HG03354 (cell line): ENCODE data around the gene PRR36.
A peak's percentile ranks its signal among the peaks of the same experiment; 100 is the strongest.

Experiments used
- ATAC-seq: cut with Tn5 transposase; IDR thresholded peaks from one replicate; pipeline ENCODE4 v1.9.1; 2021; ENCODE audit warnings: mild to moderate bottlenecking; ENCODE audit not compliant: unreplicated experiment, poor library complexity, severe bottlenecking

PRR36 gene

DNA sequence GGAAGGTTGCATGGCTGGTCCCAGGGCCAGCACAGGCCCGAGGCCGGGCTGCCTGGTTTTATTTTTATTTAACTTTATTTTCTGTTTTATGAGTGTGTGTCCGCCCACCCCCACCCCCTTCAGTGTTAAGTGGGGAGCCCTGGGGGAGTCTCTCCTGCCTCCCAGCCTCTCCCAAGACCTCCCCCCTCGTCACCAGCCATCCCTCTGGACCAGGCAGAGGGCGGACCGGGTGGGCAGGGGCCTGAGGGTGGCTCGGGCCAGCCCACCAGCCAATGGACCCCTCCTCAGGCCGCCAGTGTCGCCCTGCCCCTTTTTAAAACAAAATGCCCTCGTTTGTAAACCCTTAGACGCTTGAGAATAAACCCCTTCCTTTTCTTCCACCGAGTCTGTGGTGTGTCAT is 39.9 kb upstream of the PRR36 start:
- ATAC-seq = no peak

DNA sequence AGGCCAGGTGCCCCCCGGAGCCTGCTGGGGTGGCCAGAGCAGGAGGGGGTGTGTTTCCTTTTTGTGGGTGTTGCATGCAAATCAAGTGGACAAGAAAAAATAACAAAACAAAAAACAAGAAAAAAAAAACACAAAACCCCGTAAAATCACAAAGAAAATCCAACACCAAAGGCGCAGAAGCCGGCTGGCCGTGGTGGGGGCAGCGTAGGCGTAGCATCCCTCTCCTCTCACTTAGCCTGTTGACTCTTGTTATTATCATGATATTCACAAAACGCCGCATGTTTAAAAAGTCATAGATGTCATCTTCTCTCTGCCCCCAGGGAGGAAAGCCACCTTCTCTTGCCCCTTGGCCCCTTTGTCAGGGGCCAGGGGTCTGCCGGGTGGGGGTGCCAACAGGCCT is 39.5 kb upstream of the PRR36 start:
- no peak for ATAC-seq

DNA sequence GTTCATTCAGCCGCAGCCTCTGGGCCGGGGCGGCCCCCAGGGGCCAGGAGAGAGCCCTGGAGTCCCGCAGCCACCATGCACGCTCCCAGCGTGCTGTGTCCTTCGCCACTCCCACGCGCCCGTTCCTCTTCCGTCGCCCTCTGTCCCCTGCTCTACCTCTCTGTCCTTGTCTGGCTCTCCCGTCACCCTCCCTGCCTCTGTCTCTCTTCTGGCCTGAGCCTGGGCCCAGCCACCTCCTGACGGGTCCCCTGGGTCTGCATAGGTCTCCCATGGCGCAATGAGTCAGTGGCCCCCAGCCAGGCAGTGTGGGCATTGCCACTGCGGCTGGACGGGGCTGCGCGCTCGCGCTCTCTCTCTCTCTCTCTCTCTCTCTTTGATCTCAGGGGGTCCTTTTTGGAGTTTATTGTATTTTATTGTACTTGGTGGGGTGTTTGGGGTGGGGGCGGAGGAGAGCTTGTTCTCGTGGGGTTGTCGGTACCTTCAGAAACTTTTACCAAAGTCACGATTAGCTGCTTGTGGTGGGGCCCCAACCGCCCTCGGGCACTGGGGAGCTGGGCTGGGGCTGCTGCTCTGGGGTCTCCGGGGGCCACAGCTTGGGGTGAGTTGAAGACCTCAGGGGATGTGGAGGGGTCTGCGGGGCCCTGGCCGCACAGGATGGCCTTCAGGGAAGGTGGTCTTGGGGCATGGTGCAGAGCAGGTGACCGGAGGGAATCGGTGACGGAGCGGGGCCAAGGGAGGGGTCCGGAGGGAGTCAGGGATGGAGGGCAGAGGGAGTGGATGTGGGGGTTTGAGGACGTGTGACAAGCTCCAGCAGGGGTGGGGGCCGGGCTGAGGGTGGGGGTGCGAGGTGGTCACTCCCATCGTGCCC is 38.7 kb upstream of the PRR36 start:
- no peak for ATAC-seq

DNA sequence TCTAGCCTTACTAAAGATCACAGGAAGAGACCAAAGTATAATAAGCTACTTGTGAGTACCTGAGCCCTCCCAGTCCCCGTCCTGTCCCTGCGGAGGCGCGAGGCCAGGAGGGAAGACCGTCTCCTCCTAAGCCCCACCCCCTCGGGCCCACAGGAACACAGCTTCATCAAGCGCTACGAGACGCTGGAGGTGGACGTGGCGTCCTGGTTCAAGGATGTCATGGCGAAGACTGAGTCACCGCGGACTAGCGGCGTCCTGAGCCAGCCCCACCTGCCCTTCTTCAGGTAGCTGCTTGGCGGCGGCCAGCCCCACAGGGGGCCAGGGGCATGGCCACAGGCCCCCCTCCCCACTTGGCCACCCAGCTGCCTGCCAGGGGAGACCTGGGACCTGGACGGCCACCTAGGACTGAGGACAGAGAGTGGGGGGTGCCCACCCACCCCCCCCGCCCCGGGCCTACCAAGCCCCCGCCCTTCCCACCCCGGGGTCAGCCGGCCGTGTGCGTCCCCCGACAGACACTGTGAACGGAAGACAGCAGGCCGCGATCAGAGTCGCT is 38.0 kb upstream of the PRR36 start:
- ATAC-seq = no peak

DNA sequence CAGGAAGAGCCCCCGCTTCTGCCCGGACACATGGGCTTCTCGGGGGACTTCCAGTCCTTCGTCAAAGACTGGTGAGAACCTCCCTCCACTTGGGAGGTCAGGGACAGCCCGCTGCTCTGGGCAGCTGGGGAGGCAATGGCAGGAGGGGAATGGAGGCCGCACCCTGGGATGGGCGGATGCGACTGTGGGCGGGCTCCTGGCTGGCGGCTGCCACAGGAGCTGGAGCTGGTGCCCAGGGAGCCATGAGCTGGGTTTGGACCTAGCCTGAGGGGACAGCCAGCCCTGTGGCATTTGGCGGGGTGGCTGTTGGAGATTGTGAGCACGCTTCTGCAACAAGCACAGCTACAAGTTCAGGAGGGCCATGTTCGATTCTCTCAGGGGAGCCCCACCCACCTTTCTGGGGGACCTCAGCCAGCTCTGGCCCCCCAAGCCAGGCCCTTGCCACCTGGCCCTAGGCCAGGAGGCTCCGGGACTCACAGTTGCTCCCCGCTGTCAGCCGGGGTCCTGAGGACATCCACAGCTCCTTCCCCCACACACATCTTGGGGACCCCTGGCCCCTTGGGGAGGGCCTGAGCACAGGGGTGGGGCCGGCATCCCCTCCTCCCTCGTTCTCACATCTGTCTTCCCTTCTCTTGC is 37.4 kb upstream of the PRR36 start:
- ATAC-seq = no peak

DNA sequence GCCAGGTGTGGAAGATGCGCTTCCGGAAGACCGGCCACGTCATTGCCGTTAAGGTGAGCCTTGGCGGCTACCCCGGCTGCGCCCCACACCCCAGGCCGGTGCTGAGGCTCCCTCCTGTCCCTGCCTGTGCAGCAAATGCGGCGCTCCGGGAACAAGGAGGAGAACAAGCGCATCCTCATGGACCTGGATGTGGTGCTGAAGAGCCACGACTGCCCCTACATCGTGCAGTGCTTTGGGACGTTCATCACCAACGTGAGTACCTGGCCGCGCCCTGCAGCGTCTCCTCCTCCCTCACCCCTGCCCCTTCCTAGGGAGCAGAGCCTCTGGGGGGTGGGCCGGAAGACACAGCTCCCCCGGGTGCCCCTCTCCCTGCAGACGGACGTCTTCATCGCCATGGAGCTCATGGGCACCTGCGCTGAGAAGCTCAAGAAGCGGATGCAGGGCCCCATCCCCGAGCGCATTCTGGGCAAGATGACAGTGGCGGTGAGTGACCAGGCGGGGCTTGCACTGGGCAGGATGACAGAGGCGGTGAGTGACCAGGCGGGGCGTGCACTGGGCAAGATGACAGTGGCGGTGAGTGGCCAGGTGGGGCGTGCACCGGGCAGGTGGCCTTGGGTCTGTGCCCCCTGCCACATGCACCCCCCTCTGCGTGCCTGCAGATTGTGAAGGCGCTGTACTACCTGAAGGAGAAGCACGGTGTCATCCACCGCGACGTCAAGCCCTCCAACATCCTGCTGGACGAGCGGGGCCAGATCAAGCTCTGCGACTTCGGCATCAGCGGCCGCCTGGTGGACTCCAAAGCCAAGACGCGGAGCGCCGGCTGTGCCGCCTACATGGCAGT is 36.4 kb upstream of the PRR36 start:
- no peak for ATAC-seq

DNA sequence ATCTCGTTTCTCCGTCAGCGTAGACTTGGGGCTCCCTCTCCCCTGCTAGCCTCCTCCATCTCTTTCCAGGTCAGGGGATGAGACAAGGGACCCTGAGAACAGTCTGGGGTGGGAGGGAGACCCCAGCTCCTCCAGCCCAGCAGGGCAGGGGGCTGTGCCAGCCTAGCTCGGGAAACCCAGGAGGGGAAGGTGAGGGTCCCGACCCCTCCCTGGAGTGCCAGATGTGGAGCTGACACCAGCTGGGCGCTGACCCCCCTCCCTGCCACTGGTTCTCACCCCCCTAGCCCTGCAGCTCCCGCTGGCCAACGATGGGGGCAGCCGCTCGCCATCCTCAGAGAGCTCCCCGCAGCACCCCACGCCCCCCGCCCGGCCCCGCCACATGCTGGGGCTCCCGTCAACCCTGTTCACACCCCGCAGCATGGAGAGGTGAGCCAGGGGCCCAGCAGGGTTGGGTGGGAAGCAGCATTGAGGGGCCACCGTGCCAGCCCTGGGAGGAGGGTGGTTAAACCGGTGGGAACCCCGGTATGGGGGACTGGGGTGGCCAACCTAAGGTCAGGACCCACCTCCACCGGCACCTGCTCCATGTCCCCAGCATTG is 35.4 kb upstream of the PRR36 start:
- ATAC-seq = no peak

DNA sequence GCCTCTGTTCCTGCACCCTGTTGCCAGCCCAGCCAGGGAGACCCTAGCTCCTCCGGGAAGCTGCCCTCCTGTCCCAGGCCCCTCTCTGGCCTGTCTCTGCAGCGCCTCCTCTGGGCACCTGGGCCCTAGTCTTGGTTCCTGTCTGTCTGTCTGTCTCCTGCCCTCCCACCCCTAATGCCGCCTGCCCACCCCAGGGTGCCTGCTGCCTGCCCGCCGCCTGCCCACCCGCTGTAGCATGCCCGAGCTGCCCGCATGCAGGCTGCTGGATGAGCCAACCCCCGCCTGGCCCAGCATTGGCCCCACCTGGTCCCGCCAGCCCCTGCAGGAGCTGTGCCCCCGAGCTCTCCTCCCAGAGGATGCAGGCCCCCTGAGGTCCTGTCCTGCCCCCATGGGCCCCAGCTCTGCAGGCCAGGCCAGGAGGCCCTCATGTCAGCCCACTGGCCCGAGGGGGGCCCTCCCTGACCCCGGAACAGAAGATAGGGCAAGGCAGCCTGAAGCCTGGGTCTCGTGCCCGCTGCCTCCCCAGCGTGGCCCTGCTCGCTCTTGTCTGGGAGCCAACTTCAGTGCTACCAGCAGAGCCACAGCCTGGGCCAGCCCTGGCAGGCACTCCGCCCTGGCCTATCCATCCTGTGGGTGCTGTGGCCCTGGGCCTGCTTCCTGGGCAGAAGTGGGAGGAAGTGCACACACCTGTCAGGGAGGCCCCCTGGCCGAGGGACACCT is 34.7 kb upstream of the PRR36 start:
- no peak for ATAC-seq

DNA sequence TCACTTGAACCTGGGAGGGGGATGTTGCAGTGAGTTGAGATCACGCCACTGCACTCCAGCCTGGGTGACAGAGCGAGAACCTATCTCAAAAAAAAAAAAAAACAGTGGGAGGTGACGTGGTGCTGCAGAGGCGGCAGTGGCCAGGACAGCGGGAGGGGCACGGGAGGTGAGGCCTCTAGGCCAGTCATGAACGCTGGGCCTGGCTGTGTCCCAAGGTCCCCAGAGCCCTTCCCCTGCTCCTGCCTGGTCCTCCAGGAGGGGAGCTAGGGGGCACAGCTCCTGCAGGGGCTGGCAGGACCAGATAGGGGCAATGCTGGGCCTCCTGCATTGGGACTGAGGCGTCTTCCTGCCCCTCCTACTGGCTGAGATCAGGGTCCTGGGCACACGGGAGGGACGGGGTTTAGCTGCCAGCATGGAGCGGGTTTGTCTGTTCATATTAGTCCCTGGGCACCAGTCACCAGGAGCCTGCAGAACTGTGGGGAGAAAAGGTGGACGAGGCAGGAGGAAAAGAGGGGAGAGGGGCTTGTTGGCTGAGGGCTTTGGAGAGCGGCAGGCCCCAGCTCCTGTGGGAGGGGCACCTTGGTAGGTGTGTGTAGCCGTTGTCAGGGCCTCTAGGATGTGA is 34.0 kb upstream of the PRR36 start:
- no peak for ATAC-seq

DNA sequence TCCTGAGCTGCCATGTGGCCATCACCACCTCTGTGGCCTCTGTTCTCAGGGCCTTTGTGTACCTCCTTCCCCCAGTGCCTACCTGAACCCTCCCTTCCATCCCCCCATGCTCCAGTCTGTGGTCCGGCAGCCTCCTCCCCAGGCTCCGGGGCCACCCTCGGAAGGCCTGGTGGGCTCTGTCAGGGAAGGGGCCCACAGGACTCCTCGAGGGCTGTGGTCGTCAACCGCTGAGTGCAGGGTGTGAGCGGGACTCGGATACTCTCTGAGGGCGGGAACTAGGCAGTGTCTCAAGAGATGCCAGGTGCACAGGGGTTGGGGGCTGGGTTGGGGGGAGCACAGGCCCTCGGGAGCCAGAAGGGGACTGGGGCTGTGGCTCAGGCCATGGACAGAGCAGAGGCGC is 33.4 kb upstream of the PRR36 start:
- no peak for ATAC-seq

DNA sequence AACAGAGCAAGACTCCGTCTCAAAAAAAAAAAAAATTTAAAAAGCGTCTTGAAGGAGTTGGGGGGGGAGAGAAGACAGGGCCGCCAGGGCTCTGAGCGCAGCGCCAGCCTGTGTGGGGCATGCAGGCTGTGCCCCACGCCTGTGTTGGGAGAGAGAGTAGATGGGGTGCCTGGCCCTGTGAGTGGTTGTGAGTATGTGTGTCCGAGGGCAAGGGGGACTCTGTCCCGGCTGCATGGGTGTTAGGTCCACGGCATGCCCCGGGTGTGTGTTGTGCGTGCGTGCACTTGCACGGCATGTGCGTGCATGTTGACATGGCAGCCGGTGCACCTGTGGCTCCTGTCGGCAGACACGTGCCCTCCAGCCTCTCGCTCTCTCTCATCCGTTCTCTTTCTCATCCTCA is 32.9 kb upstream of the PRR36 start:
- no peak for ATAC-seq

DNA sequence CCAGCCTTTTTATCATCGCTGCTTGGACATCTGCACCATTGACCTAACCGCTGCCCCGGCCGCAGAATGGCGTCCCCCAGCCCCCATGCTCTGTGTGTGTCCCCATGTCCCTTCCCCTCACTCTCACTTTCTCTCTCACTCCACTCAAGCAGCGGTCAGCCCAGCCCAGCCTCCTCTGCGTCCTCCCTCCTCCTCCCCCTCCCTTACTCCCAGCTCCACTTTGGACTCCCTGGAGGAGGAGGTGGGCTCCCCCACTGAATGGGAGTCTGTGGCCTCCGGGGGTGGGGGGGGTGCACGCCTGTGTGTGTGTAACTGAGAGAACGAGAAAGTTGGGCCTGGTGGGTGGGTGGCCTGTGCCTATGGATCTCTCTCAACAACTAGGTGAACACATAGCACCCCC is 31.7 kb upstream of the PRR36 start:
- no peak for ATAC-seq

DNA sequence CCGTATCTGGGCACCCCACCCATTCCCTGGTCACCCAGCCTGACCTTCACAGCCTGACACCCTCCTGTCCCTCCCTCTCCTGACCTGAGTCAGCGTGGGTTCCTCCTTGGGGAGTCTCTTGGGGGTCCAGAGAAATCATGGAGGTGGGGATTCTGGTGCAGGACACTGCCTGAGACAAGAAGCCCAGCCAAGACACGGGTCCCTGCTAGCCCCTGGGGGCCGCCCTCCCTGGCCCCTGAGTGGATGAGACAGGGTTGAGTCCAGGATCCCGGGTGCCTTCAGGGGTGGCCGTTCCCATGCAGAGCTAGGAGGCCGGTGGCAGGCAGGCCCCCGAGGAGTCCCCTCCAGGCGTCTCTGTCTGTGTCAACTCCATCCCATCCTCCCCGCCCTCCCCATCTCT is 31.1 kb upstream of the PRR36 start:
- ATAC-seq = no peak

DNA sequence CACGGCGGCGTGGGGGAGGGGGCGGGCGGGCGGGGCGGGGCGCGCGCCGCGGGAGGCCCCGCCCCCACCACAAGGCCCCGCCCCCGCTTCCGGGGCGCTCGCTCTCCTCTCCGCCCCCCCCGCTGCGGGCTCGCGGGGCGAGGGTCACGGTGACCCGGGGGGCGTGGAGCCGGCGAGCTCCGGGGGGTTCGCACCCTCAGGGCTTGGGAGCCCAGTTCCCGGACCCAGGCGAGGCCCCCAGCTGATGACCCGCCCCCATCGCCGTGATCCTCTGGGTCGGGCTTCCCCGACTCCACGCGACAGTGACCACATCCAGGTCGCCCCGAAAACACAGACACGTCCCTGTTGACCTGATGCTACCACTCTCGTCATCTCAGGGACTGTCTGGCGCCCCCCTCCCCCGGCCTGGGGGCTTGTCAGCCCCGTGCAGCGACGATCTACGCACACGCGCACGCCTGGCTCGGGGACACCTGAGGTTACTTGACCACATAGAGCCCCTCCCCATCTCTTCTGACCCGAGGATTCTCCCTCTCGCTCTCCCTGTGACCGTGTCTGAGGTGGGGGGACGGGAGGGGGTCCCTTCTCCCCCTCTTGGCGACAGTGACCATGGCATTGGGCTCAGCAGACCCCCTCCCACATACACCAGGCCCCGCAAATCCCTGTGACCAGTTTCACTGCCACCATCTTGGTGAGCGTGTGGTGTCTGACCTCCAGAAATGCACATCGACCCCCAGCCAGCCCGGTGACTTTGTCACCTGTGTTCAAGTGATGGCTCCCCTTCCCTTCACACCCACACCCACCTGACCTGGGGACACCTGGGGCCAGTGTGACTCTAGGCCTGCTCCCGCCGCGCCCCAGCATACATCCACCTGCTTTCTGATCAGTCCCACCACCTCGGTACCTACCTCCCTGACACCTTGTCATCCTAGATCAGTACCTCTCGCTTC is 30.2 kb upstream of the PRR36 start:
- peak; percentile 31 for ATAC-seq

DNA sequence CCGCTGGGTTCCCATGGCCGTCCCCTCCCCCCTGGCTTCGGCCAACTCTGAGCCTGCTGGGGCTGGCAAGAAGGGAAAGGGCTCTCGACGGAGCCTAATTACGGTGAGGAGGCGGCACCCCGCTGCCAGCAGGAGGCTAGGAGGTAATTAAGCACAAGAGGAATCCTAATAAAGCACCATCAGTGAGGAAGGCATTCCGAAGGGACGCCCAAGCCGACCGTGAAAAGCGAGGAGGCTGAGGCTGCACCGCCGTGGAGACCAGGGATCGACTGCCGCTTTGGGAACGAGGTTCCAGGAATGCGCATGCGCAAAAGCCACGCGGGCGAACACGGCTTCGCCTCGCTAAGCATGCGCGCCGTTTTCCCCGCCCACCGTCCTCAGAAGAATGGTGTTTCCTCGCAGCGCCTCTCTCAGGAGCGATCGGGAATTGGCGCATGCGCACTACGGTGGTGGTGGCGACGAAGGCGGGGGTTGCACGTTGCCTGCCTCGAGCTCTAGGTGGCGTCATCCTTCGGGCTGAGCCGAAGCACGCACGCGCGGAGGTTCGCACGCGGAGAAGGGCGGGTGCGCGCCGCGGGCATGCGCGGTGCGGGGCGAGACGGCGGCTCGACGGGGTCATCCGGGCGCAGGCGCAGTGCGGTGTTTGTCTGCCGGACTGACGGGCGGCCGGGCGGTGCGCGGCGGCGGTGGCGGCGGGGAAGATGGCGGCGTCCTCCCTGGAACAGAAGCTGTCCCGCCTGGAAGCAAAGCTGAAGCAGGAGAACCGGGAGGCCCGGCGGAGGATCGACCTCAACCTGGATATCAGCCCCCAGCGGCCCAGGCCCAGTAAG is 29.3 kb upstream of the PRR36 start, which contains the start of gene MAP2K7:
Gene MAP2K7 (plus strand): TSS at position 634 of the 830 bp plus-strand sequence. CDS start 68 bp downstream, at position 702.
- ATAC-seq = peak; percentile 87

DNA sequence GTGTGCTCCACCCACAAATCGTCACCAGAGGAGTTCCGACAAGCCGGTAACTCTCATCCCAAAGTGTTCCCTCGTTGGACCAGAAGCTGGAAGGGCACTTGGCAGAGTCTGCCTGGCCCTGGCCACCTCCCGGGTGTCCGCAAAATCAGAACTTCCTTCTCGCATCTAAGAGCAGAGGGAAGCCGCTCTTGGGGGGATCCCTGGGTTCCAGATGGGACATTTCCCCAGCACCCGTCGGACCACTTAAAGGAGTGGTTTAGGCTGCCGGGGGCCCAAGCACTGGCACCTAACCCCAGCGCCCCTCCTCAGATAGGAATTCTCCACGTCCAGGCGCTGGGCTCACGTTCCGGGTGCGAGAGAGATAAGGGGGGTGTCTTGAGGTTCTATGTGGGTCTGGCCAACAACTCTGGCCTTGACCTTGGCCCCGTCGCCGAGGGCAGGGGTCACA is 28.6 kb upstream of the PRR36 start:
- ATAC-seq = no peak

DNA sequence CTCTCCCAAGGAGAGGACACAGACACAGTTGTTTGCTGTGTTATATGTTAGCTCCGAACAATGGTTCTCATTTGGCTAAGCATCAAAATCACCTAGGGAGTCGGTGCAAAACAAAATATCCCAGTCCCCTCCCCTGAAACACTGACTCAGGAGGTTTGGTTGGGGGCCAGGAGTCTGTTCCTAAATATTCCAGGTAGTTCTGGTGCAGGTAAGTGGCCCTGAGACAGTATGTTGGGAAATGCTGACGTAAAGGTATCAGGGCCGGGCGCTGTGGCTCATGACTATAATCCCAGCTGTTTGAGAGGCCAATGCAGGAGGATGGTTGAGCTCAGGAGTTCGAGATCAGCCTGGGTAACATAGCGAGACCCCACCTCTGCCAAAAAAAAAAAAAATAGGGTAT is 27.1 kb upstream of the PRR36 start:
- ATAC-seq = no peak
